Activated CD4-positive, alpha-beta T cell treated with anti-CD3 and anti-CD28 coated beads, Interleukin-2, amount 50 U/mL, for 24 hours (primary cell): ENCODE data around the gene GLRA1.

ENCODE experiments used
- DNase-seq, 2 donors: peaks; one replicate each; pipeline ENCODE4 v3.0.0-alpha.2; 2020; ENCODE audit warnings: low read depth in 1 of 2, low spot score in 1 of 2

The GLRA1 gene

DNA sequence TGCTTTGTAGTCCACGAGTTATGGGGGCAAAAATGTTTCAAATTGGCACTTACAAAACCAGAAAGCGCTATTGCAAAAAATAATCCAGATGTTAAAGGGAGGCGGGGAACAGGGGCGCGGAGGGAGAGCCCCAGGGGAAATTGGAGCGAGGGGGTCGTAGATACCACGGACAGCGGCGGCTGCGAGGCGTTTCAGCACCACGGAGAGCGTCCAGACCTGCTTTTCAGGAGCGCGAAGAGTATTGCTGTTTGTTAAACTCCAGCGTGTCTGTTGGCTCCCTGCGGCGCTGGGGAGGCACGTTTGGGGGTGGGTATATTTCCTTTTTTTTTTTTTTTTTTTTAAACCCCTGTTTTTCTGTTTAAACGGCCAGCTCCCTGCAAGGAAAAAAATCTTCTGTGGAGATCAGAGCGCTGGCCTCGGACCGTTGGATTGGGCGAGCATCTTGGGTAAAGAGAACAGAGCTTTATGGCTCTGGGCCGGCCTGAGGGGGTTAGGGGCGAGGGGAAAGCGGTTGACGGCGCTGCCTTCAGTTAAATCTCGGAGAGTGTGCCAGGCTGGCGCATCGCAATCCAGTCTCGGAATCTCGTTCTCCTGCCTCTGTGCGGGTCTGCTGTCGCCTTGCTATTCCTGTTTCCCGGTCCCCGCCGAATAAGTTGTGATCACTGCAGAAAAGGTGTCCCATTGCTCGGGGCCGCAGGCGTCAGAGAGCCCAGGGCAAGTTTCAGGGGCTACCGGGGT, at the start of gene GLRA1:
GLRA1 (minus strand) TSS at position 288 of the 738 bp plus-strand sequence. CDS start 302 bp downstream, outside the sequence.
- DNase-seq, result no peak

DNA sequence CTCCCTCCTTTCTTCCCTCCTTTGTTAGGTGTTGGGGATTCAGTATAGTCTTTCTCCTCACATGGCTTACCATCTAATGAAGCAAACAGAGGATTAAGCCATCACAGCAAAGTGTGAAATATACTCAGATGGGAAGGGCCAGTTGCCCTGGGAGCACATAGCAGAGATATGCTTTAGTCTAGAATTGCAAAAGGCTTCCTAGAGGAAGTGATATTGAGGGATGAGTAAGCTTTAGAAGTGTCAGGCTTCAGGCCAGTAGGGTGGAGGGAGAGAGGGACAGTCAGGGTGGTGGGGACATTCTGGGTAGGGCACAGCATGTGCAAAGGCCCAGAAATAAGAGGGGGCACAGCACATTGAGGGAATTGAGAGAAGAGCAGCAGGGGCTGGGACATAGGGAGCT, 46.2 kb upstream of the GLRA1 start:
- no peak for DNase-seq

GRCh38 chr5:151967865-151968264, 43.2 kb upstream of the GLRA1 start:
- DNase-seq, result no peak

- no peak for DNase-seq
Observed at GRCh38 chr5:151966046-151966445, 41.4 kb upstream of the GLRA1 start.

DNA sequence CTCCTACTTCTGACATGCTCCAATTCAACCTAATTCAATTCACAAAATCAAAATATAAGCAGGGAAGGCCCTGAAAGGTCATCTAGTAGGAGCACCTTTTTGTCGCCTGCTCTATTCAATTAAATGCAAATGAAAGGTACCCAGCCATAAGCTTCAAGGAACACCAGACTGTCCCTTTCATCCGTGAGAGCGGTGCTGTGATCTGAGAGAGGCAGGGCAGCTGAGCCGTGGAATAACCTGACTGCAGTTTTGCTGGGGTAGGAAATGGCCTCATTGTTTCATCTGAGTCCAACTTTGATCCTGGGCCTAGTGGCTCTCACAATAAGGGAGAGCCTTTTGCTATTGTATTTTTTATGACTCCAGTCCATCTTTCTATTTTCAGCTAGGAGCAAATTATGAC, 39.8 kb upstream of the GLRA1 start:
- no peak for DNase-seq

GRCh38 chr5:151961557-151961956, 36.9 kb upstream of the GLRA1 start:
- no peak for DNase-seq

DNA sequence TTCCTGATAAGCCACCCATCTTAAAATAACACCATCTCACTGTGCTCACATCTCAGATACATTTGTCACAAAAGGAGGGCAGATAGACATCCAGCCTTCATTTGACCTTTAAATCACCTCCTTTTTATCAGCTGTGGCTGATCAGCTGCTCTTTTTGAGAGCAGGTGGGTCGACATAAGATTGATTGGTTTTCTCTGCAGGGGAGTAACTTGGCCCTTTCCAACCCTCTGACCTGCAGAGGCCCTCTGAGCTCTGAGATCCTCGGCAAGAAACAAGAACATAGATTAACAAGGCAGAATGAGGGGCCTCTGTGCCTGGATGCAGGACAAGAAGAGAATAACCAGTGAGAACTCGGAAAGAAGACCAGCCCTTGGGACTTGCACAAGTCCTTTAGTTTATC, 33.5 kb upstream of the GLRA1 start:
- DNase-seq, result no peak

DNA sequence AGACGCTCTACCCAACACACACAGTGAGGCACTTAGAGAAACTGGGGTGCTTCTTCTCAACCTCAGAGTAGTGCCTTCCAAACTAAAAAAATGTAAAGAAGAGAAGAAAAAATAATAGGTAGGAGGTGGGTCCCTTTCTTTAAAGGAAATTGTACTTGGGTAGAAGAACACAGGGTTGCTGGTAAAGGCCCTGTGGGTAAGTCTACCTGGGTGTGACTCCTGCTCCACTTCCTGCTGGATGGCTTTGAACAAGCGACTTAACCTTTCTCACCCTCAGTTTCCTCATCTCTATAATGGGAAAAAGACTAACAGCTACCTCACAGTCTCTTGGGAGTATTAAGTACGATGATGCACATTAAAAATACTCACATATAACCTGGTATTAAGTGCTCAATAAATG, 32.1 kb upstream of the GLRA1 start:
- no peak for DNase-seq

GRCh38 chr5:151954255-151954654, 29.6 kb upstream of the GLRA1 start:
- DNase-seq, result no peak

- no peak for DNase-seq
Observed at GRCh38 chr5:151953833-151954232, 29.2 kb upstream of the GLRA1 start.

DNA sequence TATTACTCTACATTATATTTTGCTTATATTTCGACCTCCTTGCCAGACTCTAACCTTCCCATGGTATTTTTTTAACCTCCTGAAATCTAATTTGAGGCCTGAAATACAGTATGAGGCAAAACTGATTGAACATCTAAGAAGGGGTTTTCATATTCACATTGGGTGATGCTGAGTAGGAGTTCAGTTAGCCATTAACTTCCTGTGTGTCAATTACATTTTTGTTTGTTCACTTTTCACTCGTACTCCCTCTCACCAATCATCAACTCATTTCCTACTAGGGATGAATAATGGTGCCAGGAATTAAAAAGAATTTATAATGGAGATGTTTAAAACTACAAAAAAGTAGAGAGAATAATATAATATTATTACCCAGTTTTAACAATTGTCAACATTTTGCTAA, 27.6 kb upstream of the GLRA1 start:
- DNase-seq, result no peak

DNA sequence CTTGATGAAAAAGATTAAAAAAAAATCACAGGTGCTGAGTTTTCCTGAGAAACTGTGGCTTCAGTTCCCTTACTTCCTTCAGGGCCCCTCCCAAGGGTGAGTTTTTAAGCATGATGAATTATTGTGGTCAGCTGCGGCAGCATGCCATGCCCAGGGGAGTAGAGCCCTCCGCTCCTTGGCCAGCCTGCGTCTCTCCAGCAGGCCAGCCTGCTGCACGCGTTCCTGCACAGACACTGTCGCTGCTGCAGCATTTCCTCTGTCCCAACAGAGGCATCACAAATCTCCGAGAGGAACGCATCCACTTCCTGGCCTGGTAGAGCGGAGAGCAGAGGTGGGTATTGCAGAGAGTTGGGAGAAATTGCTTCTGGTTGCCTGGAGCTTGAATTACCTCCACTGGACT, 26.1 kb upstream of the GLRA1 start:
- DNase-seq, result no peak

DNA sequence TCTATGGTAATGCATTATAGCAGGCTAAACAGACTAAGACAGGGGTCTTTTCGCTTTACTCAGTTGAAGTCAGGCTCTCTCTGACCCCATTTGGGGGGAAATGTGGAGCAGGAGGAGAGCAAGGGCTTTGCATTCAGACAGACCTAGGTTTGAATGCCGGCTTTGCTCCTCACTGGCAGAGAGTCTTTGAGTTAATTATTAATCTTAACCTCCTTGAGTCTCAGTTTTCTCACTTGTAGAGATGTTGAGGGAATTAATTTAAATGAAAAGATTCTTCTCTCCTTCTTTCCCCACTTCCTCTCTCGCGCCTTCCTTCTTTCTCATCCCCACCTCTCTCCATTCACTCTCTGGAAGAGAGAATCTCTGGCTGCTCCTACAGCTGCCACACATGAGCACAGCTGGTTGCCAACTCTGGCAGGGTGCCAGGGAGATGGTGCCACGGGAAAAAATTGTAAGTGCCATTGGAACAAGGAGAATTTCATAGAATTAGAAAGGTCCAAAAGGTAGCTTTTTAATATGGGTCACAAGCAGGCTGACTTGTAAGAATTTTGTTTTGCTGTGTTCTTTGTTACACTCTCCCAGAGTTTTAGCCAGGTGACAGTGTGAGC, 25.2 kb upstream of the GLRA1 start:
- no peak for DNase-seq

DNA sequence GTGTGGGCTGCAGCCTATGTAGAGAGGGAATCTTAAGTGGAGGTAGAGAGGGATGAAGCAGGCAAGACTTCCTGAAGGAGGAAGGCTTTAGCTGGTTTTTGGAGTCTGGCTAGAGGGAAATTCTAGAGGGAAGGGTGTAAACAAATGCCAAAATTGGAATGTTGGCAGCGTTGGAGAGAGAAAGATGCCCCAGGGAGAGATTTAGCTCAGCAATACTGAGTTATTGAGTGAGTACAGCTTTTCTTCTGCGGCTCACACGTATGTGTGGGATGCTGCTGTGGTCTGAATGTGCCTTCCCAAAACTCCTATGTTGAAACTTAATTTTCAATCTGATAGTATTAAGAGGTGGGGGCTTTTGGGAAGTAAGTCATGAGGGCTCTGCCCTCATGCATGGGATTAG, 24.5 kb upstream of the GLRA1 start:
- DNase-seq, result no peak

- DNase-seq, result no peak
Observed at GRCh38 chr5:151947931-151948608, 23.4 kb upstream of the GLRA1 start.

- no peak for DNase-seq
Observed at GRCh38 chr5:151937851-151938250, 13.2 kb upstream of the GLRA1 start.

DNA sequence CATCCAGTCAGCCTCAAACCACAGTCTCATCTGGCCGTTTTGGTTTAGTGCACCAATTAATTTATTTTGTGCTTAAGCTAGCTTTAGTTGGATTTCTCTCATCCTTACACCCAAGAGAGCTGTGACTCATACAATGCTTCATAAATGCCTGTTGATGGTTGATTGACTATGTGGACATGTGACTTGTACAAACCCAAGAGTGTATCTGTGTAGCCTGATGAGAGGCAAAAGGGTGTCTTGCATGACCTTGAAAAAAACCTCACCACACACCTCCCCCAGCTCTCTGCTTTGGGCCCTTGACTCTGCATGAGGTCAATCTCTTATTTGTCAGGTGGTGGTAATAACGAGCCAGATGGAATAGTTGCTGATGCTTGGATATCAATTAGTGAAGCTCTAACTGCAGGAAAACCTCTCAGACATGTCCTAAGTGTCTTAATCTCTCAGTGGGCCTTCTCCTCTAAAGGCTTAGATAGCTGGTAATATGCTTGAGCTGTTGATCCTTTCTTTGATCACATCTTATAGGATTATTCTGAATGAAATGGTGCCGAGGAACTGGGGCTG, 10.6 kb upstream of the GLRA1 start:
- DNase-seq, result no peak

DNA sequence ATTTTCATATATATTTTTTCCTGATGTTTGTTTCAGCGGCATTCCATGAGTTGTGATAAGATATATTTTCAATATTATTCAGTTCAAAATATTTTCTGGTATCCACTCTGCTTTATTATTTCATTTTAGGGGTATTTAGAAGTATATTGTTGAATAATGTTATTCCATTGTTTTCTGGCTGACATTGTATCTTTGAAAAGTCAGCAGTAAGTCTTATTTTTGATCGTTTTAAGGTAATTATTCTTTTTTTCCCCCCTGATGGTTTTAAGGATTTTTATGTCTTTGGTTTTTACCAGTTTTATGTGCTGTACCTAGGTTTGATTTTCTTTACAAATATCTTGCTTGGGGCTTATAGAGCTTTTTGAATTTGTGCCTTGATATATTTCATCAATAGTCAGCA, 6.6 kb upstream of the GLRA1 start:
- DNase-seq, result no peak

DNA sequence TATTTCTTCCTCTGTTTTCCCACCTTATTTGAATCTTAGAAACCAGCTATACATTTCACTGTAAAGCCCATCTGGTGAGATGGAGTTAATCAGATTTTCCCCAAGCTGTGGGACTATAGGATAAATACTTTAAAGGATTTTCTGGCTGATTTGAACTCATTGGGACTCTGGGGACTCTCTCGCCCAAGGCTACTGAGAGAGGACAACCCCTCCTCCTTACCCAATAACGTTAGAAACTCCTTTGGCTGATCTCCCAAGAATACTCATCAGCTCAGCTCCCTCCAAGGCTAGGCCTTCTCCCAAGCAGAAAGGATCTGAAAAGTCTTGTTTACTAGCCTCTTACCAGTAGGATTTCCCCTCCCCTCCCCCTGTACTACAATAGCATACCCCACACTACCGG, 1.5 kb upstream of the GLRA1 start:
- DNase-seq, result no peak

- DNase-seq, result no peak
Observed at GRCh38 chr5:151925340-151925739, 689 bp upstream of the GLRA1 start.

GRCh38 chr5:151923866-151924476, 680 bp downstream of the GLRA1 start:
- no peak for DNase-seq

DNA sequence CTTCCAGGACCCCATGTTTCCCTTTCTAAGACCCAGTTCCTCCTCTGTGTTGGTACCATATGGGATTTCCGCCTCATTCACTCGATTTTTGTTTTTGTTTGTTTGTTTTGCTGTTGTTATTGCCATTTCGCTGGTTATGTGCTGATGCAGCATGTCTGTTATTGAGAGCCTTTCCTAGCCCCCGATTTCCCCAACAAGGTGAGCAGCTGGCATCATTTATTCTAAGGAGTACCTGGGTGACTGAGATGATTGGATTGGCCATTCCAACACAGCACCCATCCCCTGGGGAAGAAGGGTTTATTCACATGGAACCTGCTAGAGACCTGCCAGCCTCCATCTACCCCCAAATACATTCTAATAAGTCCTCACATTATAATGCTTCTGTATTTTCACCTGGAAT, 2.7 kb downstream of the GLRA1 start:
- no peak for DNase-seq
